ENCODE results near the gene CARD19.

CARD19 gene

DNA sequence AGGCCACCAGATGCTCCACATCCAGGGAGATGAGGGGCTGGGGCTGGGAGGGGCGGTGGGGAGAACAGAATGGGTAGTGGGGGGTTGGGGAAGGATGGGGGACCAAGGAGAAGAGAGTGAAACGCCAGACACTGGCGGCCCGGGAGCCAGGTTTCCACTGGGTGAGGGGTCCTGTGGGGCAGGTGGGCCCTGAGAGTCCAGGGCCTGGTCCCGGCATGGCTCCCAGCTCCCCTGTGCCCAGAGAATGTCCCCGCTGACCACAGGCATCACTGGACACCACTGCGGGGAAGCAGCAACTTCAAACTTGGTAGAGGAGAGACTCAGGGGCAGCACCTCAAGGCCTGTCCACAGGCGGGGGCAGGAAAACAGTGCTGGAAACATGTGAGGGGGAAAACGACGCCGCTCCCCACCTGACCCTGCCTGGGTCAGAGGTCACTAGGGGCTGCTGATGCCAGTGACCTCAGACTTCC, 24.9 kb downstream of the CARD19 start:
- DNase-seq (ENCODE audit: low spot score) = no peak

DNA sequence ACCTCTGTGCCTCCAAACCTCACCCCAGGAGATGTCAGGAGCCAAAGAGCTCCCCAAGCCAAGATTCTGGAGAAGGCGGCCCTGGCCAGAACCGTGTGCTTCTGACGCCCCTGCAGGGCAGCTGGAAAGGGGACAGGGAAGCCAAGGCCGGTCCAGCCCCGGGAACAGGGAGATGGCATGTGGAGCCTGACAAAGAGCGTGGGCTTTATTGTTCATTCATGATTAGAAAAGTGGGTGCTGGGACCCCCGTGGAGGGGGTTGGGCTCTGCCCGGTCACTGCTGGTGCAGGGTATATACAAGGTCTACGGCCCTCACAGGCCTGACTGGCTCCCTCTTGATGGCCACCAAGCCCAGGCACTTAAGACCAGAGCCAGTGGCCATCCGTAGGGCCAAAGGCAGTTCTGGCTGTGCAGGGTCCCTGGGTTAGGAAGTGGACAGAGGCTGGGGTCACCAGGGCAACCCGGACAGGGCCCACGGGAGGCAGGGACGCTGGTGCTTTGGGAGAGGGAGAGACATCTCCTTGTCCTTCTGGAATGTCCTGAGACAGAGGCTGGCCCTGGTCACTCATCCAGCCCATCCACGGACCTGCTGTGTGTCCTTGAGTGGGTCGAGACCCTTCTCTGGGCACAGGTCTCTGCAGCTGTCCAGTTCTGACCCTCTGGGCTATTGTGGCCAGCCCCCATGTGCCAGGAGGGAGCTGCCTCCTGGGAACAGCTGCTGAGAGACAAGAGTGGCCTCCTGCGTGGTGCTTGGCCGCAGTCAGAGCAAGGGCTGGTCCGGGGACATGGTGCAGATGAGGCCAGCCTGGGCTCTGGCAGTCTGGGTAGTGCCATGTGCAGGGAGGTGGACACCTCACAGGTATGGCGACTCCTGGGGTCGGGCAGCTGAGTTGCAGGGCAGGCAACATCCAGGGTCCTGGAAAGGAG, 25.6 kb downstream of the CARD19 start:
- DNase-seq (ENCODE audit: low spot score) = no peak

DNA sequence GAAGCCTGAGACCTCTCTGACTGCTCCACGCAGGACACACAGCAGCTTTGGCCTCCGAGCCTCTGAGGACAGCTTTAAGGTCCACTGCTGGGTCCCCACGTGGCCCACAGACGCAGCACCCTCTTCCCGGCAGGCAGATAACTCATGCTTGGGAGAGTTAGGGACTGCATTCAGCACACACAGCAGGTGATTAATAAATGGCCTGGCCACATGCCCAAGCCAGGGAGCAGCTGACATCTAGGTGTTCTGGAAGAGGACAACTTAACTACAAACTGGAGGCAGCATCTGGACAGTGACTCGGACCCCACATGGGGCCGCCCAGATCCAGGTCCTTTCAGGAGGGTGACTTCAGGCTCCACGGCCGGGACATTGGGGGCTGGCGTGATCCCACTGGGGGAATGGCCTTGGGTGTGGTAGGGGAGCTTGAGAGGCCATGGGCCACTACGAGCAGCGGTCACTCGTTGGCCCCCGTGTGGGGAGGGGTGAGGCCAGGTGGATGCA, 26.8 kb downstream of the CARD19 start:
- DNase-seq (ENCODE audit: low spot score) = no peak

DNA sequence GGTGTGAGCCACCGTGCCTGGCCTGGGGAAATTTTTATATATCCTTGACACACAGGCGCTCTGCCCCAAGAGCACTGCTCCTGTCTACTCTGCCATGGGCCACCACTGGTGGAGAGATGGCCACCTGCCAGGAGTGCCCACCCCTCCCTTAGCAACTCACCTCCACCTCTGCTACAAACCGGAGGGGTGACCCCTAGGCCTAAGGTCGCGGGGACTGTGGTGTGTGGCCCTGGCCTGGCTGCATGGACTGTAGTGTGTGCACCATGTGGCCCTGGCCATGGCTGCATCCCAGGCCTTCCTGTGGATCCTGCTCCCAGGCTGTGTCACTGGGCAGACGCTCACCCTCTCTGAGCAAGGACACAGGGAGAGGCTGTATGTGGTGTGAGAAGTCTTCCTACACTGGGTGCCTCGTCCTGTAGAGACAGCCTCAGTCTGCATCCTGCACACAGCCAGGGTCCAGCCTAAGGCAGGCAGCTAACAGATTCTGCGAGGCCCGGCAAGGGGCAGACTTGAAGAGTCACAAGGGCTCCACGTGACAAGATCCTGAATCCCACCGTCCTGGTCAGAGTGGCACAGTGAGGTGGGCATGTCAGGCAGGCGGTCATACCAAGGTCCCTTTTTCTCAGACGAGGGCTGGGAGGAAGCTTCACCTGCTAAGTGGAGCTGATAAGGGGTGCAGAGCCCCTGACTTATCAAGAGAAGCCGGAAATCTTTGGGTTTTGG, 27.7 kb downstream of the CARD19 start:
- no peak for DNase-seq (ENCODE audit: low spot score)

DNA sequence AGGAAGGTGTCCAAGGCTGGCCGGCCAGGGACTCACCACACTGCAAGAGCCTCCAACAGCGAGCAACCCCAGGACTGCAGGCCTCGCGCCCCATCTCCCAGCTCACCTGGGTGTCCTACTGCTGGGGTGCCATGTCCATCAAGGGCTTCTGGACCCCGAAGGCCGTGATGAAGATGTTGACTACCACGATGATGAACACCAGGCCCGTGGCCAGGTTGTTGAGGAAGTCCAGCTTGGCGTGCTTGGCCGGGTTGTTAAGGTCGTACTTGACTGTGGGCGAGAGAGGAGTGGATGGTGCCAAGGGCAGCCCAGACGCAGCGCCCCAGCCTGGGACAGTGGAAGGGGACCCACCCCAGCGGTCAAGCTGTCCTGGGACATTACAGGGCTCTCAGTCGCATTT, 28.8 kb downstream of the CARD19 start:
- no peak for DNase-seq (ENCODE audit: low spot score)

DNA sequence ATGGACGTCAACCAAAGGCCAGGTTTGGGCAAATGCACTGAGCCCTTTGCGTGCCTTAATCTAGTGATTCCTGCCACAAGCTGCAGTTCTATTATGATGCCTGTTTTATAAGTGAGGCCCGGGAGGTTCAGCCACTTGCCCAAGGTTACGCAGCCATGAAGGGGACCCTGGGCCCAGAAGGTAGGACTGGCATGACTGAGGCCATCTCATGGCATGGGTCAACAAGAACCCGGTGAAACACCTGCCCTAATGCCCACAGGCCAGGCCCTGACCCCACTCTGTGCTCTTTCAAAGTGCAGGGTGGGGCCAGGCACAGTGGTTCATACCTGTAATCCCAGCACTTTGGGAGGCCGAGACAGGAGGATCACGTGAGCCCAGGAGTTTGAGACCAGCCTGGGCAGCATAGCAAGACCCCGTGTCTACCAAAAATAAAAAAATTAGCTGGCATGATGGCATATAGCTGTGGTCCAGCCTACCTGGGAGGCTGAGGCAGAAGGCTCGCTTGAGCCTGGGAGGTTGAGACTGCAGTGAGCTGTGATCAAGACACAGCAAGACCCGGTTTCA, 29.4 kb downstream of the CARD19 start:
- DNase-seq (ENCODE audit: low spot score) = no peak

DNA sequence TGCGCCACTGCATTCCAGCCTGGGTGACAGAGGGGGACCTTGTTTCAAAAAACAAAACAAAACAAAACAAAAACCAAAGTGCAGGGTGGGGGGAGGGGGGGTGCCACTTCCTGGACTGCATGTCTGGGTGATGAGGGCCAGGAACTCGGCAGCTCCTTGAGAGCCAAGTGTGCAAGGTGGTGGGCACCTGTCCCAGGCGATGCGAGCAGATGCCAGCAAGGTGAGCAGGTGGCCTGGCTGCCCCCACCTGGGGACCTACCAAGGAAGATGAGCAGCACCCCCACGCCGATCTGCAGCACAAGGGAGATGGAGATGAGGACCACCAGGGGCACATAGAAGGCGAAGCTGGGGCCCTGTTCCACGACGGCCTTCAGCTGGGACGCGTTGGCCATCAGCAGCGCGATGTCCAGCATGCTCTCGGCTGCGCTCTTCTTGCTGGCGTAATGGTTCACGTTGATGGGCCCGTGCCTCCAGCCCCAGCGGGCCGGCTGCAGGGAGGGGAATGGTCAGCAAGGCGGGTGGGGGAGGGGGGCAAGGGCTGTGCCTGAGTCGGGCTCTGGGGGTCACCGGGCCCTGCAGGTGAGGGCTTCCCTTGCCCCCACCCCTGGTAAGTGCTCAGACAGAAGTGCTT, 30.2 kb downstream of the CARD19 start:
- DNase-seq (ENCODE audit: low spot score) = no peak

DNA sequence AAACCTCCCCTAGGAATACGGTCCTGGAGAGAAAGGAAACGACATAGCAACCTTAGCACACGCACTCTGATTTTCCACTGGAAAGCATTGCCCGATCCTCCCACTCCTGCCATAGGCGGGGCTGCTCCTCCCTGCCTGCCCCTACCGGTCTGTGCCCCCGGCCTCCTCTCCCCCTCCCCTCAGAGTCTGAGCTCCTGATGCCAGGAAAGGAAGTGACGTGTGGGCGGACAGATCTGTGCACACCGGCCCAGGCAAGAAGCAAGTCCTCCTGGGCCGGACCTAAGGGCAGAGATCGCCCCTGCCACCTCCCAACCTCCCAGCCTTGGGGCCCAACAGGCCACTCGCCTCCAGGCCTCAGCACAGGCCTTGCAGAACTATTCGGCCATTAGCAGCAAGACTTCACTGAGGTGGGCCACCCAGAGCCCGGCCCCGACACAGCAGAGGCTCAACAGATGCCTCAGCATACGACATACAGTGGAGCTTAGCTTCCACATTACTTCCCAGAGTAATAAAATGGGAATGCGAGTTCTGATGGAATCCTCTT, 30.9 kb downstream of the CARD19 start:
- DNase-seq (ENCODE audit: low spot score) = no peak

DNA sequence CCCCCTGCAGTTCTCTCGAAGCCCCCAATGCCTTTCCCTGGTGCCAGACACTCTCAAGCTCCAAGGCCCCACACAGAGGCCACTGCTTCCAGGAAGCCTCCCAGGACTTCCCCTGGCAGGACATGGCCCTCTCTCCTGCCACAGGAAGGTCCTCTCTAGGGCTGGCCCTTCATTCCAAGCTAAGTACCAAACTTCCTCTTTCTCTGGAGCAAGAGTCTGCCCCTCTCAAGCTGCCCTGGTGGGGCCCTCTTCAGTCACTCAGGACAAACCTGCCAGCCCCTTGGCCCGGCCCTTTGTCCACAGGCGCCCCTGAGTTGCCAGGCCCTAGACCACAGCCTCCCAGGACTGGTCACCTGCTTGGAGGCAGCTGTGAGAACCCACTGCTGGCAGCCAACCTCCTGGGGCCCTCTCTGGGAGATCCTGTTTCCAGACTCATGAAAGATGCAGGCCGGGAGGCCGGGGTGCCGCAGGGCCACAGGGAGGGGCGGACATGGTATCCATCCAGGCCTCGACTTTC, 31.4 kb downstream of the CARD19 start:
- DNase-seq (ENCODE audit: low spot score) = no peak

DNA sequence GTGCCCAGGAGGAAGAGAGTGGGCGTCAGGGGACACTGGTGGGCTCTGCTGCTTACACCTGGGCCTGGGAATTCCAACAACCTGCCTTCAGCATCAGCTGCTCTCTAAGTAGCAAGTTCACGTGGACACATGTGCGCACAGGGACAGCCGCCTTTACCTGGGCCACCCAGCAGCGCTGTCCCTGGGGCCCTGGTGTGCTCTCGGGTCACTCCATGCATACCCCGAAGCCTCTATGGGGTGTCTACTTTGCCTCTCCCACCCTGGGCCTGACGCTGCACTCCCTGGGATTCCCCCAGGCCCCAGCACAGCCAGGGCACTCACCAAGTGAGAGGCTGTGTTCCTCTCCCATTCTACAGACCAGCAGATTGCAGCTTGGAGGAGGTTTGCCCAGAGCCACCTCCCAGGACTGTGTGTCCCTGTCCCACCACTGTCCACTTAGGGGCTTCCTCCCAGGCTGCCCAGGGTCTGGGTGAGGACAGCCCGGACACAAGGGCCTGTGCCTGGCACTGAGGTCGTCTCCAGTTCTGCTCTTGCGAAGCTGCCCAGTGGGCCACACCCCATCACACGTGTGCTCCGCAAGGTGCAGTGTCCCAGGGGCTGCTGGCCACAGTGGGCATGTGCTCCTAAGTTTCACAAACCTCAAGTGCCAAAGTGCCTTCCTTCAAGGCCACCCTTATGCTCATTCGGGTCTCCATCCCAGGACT, 32.1 kb downstream of the CARD19 start:
- DNase-seq (ENCODE audit: low spot score) = no peak

DNA sequence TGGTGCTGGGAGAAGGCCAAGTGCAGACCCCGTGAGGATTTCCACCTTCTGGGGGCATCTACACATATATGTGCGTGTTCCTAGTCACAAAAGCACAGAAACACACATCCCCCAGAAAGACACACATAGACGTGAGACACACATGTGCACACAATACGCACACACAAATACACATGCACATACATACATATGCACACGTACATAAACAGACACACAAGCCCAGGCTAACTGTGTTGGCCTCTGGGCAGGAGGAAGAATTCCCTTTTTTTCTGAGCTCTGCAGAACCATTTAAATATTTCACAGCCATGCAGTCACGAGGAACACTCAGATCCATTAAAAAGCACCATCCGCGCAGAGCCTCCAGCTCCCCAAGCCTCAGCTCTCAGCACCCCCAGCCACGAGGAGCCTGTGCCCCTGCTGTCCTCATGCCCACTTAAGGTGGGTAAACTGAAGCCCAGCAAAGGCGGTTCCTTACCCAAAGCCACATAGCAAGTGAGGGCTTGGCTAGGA, 32.8 kb downstream of the CARD19 start:
- DNase-seq (ENCODE audit: low spot score) = no peak

DNA sequence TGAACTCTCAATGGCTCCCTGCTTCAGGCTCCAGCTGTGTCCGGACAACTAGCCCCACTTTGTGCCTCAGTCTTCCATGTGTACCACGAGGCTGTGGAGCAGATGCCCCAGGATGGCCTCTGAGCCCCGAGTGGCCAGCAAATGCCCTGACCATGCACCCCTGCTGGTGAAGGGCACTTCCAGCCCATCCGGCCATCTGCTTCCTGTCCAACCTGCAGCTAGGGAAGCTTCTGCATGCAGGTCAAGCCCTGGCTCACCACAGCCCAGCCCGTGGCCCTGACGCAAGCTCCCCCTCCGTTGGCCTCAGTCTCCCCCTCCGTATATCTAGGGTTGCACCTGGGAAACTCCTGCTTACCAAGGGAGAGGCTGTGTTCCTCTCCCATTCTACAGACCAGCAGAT, 33.3 kb downstream of the CARD19 start:
- DNase-seq (ENCODE audit: low spot score) = no peak

DNA sequence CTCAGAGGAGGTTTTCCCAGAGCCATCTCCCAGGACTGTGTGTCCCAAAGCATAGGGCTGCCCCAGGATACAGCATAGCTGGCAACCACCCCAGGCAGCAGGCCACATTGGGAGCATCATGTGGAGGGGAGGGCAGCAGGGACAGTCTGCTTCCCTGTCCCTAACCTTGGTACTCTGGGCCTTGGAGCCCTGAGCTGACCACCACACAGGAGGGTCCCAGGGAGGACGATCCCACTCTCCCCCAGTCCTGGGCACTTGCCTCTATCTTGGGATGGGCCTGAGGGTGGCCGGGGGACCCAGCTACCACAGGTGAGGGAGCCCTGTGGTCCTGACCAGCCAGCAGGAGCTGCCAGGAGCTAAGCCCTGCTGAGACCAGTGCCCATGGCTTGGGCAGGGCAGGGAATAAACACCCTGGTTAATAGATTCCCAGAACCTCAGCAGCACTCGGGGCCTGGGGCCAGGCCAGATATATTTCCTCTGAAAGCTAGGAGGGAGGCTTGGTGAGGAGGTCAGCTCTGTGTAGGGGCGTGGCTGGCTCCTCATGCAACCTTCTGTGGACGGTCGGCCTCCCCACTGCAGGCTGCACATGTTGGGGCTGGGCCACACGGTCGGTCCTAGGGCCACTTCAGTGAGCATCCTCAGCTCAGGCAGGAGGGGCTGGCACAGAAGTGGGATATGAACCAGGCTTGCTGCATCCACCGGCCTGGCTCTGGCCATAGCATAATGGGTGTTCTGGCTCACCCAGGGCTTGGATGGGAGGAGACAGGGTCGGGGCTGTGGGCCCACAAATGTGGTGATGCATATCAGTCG, 33.9 kb downstream of the CARD19 start:
- DNase-seq (ENCODE audit: low spot score) = no peak

DNA sequence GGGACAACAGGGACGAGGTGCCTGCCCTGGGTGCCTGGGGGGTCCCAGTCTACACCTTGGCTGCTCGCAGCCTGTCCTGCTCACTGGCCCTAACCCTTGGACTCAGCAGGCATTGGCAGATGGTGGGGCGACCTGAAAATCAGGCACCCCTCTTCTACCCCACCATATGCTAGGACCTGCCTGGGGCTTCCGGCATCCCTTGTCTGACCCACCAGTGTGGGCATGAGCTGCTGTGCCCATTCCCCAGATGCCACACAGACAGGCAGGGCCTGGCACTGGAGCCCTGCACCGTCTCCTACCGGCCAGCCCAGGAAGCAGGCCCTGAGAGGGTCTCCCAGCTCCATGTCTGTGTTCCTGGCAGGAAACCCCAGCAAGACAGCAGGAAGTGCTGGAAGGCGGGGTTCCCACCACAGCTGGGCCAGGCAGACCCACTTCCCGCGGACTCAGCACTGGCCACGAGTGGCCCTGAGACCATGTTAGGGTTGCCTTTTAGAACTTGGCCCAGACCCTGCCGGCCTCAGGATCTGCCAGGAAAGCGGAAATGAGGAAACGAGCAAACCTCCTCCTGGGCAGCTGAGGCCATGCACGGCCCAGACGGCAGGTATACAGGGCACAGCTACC, 35.0 kb downstream of the CARD19 start:
- no peak for DNase-seq (ENCODE audit: low spot score)

DNA sequence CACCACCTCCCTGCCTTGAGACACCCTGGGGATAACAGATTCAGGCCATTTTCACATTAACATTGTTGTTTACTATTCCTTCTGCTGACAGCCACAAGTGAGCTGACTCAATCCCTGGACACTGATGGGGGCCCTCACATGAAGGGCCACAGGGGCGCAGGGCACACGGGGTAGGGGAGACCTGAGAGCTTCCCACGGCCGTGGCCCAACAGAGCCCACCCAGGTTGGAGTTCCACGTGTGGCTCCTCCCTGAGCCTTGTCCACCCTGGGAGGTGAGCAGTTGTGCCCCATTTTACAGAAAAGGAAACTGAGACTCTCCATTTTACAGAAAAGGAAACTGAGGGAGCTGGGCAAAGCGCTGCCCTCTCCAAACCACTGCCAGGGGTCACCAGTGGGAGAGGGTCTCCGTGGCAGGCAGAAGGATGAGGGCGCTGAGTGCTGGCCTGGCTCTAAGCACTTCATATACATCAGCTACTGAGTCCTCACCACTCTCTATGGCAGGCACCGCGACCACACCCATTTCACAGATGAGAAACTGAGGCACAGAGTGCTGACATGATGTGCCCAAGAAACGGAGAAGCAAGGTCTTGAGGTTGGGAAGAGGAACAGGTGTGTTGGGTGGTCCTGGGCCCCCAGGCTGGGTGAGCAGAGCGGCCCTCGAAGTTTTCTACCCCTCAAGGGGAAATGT, 35.7 kb downstream of the CARD19 start:
- DNase-seq (ENCODE audit: low spot score) = no peak

DNA sequence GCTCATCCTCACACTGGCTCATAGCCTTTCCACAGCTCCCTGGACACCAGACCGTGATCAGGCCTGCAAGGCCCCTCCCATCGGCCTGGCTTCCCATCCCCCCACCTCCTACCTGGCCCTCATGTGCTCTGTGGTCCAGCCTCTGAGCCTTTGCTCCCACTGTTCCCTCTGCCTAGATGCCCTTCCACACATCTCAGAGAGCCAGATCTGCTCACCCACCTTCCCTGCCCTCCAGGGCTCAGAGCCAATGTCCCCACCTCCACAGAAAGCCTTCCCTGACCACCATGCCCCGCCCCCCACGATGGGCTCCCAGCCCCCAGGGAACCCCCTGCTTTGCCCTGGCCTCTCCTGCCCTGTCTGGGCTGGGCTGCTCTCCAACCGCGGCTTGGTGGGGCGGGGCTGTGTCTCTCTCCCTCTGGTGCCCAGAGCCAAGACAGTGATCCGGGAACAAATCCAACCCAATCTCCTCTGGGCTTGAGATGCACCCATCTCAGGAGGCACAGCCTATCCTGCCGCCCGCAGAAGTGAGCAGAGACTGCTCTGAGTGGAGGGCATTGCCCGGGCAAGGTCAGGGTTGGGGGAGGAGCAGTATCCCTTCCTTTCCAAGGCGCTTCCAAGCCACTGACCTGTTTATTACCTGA, 36.4 kb downstream of the CARD19 start:
- DNase-seq (ENCODE audit: low spot score) = no peak

DNA sequence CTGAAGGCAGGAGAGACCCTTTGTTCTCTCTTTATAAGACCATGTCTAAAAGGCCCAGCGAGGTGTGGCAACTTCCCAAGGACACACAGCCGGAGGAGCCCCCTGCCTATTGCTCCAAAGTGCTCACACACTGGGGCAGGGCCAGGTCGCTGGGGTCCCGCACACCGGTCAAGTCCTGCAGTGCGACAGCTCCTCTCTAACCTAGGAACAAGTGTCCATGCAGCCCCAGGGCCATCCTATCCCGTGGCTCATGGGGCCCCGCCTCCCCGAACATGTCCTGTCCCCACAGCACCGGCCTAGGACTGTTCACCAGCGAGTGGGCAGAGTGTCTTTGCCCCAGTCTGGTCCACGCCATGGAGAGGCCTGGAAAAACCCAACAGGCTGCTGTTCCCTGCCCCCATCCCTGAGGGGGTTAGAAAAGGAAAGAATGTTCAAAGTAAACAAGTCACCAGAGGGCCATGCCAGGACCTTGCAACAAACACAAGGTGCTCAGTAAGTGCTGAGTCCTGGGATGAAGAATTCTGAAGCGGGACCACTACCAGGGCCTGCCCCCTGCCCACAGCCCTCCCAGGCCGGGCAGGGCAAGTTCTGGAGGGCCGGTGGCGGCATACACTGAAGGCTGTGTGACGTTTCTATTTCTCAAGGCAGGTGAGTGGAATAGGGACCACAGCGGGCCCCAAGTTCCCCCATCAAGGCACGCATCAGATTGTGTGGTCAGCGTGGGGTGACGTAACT, 37.1 kb downstream of the CARD19 start:
- no peak for DNase-seq (ENCODE audit: low spot score)

DNA sequence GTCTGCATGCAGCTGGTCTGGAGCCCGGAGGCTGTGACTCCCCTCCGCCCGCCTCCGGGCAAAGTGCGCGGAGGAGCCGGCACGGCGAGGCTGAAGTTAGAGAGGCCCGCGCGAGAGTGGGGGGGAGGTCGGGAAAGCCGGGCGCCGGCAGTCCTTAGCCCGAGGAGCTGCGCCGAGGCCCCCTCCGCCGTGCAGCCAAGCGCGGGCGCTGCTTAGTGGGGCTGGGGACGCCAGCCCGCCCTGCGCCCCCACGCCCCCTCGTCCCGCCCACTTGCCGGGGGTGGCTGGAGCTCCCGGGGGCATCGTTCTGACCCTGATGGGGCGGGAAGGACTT, 37.6 kb downstream of the CARD19 start:
- peak; percentile 90 for DNase-seq (ENCODE audit: low spot score)

All from RKO (cell line).